ENCODE data around the gene CPPED1.

DNA sequence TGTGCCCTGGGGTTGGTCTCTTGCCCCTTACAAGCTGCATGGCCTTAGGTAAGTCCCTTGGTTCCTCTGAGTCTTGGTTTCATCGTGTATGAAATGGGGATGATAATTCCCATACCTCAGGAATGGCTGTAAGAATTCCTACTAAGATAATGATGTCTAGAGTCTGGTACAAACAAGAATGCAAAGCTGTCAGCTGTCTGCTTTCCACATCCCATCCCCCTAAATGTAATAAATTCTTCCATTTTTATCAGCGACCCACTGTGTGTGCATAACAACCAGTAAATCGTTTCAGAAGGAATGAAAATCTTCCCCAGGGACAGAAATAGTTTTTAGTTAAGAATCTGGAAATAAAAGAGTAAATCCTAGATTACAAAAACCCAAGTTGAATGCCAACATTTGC lies 95.4 kb downstream of the CPPED1 start:
- TF ChIP-seq, protein P1, sequence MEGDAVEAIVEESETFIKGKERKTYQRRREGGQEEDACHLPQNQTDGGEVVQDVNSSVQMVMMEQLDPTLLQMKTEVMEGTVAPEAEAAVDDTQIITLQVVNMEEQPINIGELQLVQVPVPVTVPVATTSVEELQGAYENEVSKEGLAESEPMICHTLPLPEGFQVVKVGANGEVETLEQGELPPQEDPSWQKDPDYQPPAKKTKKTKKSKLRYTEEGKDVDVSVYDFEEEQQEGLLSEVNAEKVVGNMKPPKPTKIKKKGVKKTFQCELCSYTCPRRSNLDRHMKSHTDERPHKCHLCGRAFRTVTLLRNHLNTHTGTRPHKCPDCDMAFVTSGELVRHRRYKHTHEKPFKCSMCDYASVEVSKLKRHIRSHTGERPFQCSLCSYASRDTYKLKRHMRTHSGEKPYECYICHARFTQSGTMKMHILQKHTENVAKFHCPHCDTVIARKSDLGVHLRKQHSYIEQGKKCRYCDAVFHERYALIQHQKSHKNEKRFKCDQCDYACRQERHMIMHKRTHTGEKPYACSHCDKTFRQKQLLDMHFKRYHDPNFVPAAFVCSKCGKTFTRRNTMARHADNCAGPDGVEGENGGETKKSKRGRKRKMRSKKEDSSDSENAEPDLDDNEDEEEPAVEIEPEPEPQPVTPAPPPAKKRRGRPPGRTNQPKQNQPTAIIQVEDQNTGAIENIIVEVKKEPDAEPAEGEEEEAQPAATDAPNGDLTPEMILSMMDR (IDR thresholded peaks at IDR 0.05): no peak
- TF ChIP-seq EP300 (IDR thresholded peaks at IDR 0.05) (no peak), POLR2AphosphoS5 (IDR thresholded peaks at IDR 0.05) (no peak)

Measured in stomach (tissue), 4 donors.